Neural crest cell (in vitro differentiated cells): ENCODE data around the gene TDRD9. TPM values are rescaled to one million over a fixed set of nuclear protein-coding genes. Genes with fewer than 3 reads are reported as not detected.

ENCODE experiments used
- DNase-seq: peaks from one replicate; pipeline ENCODE4 v3.0.0; 2021; ENCODE audit warnings: low read depth, mixed read lengths, low spot score
- H3K27ac Mint-ChIP-seq: one replicate; pipeline ENCODE4 v1.8.0; 2021; ENCODE audit warnings: mild to moderate bottlenecking, mixed read lengths; ENCODE audit not compliant: unreplicated experiment
- H3K27me3 Mint-ChIP-seq: 2 replicates; pipeline ENCODE4 v1.8.0; 2021; ENCODE audit warnings: low read depth, mild to moderate bottlenecking, mixed read lengths
- H3K36me3 Mint-ChIP-seq: 2 replicates; pipeline ENCODE4 v1.8.0; 2021; ENCODE audit warnings: low read depth, mild to moderate bottlenecking, mixed read lengths
- H3K4me1 Mint-ChIP-seq: 2 replicates; pipeline ENCODE4 v1.8.0; 2021; ENCODE audit warnings: mixed read lengths
- H3K4me3 Mint-ChIP-seq: one replicate; pipeline ENCODE4 v1.8.0; 2021; ENCODE audit warnings: mild to moderate bottlenecking, mixed read lengths
- H3K9me3 Mint-ChIP-seq: 2 replicates; pipeline ENCODE4 v1.8.0; 2021; ENCODE audit warnings: mixed read lengths
- total RNA-seq: library from RNA; stranded (reverse); gene quantifications from 2 replicates; pipeline ENCODE4 v1.2.1, GENCODE V29; 2021
- TF ChIP-seq, protein P1 (sequence below): fragments of 200-600 bp; sonication (generic); conservative IDR thresholded peaks from 2 replicates; pipeline ENCODE4 v1.5.0; 2021; ENCODE audit warnings: antibody characterized with exemption, mild to moderate bottlenecking

The TDRD9 gene
- total RNA-seq, 1 donor from 2014 or later: not detected

DNA sequence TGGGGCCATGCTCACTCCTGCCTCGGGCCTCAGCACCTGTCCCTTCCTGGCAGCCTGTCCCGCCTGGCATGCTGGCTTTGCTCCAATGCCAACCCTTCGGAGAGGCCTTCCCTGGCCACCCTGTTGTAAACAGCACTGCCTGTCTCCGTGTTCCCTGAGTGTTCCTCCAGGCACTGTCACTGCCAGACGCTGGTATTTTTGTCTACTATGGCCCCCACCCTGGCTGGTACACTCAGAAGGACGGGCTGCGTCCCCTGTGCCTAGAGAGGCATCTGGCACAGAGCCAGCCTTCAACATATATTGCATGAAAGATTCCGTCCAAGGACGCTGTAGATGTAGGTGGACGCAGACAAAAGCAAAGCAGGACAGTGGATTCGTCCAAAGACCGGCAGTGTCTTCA, 154.6 kb downstream of the TDRD9 start:
- Mint-ChIP-seq H3K27ac (no peak overlapping the region), H3K4me1 (peaks cover 3% of the 10 kb centered on the region), H3K9me3 (no peaks in the 10 kb centered on the region), H3K4me3 (no peak overlapping the region), H3K27me3 (peaks cover 13% of the 10 kb centered on the region), H3K36me3 (no peaks in the 10 kb centered on the region)
- no peak for DNase-seq
- TF ChIP-seq, protein P1, sequence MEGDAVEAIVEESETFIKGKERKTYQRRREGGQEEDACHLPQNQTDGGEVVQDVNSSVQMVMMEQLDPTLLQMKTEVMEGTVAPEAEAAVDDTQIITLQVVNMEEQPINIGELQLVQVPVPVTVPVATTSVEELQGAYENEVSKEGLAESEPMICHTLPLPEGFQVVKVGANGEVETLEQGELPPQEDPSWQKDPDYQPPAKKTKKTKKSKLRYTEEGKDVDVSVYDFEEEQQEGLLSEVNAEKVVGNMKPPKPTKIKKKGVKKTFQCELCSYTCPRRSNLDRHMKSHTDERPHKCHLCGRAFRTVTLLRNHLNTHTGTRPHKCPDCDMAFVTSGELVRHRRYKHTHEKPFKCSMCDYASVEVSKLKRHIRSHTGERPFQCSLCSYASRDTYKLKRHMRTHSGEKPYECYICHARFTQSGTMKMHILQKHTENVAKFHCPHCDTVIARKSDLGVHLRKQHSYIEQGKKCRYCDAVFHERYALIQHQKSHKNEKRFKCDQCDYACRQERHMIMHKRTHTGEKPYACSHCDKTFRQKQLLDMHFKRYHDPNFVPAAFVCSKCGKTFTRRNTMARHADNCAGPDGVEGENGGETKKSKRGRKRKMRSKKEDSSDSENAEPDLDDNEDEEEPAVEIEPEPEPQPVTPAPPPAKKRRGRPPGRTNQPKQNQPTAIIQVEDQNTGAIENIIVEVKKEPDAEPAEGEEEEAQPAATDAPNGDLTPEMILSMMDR: no peak

DNA sequence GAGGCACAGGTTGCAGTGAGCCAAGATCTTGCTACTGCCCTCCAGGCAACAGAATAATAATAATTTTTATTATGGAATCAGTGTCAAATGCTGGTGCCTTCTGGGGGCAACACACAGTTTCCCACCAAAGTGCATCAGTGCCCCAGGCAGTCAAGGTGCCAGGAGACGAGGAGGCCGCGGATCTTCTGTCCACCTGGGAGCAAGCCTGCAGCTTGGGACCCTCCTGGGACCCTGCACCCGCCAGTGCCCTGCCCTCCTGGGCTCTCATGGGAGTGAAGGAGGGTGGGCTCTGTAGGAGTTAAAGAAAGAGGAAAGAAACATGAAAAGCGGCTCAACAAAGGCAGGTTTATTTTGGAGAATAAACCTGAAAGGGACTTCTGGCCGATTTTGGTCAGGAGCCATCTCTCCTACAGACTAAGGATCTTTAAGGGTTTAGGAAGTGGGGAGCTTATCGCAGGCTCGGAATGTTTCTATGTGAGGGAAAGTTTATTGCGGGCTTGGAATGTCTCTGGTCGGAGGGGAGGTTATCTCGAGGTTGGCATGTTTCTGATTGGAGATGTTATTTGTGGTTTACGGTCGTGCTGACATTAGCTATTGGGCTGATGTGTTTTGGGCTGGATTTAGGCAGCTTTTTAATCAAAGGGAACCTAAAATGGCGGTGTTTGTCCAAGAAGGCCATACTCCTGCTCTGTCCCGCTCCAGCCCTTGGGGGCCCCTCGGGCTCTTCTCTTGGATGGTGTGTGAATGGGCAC, 156.2 kb downstream of the TDRD9 start:
- no peak for DNase-seq
- Mint-ChIP-seq H3K4me3 (no peak overlapping the region), H3K36me3 (no peaks in the 10 kb centered on the region), H3K4me1 (no peaks in the 10 kb centered on the region), H3K9me3 (no peaks in the 10 kb centered on the region), H3K27me3 (peaks cover 11% of the 10 kb centered on the region), H3K27ac (no peak overlapping the region)
- TF ChIP-seq, protein P1: no peak

DNA sequence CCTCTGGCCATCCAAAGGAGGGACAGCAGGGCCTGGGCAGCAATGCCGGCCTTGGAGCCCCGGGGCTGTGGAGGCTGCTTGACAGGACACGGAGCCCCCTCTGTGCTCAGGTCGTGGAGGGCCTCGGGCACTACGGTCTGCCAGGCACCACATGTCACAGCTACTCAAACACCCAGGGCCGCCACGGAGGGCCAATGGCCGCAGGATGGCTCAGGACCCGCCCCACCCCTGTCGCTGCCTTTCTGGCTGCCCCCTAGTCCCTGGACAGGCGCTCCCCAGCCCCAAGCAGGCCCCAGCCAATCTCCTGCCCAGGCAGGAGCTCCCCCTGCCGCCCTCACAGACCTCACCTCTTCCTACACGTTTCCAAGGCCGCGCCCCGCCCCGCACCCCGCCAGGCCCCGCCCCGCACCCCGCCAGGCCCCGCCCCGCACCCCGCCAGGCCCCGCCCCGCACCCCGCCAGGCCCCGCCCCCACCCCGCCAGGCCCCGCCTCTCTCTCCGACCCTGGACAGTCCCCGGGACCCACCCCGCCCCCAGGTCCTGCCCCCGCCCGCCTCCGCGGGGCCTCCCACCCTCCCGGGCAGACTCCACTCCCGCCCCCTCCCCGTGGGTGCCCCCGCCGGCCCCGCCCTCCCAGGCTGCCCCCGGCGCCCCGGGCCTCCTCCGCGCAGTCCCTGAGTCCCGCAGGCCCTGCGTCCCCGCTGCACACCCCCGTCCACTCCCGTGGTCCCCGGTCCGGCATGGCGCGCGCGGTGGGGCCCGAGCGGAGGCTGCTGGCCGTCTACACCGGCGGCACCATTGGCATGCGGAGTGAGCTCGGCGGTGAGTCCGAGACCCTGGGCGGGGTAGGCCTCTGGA, 157.0 kb downstream of the TDRD9 start, which contains the start of gene ASPG:
TSS of gene ASPG (plus strand) at position 669 of the 857 bp plus-strand sequence. CDS start at position 740, 71 bp downstream.
- TF ChIP-seq, protein P1: no peak
- Mint-ChIP-seq H3K36me3 (no peaks in the 10 kb centered on the region), H3K9me3 (no peaks in the 10 kb centered on the region), H3K27me3 (peaks cover 11% of the 10 kb centered on the region), H3K4me3 (no peak within 1 kb of the TSS), H3K4me1 (no peaks in the 10 kb centered on the region), H3K27ac (no peak within 1 kb of the TSS)
- no peak for DNase-seq

DNA sequence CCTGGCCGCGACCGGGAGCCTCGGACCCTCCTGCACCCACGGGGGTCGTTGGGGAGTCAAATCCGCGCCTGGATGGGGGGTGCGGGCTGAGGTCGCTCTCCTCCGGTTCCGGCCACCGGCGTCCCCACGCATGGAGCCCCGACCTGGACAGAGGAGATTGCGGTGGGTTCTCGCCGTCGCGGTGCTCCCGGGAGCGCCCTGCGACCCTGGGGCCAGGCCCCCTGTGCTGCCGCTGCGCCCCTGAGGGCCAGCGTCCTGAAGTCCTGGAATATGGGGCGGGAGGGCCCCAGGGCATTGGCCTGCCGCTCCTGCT, 157.6 kb downstream of the TDRD9 start:
- no peak overlapping the region for H3K27ac Mint-ChIP-seq
- no peaks in the 10 kb centered on the region for H3K36me3 Mint-ChIP-seq
- H3K4me1 Mint-ChIP-seq: no peaks in the 10 kb centered on the region
- no peak for DNase-seq
- H3K4me3 Mint-ChIP-seq: no peak overlapping the region
- TF ChIP-seq, protein P1: no peak
- no peaks in the 10 kb centered on the region for H3K9me3 Mint-ChIP-seq
- H3K27me3 Mint-ChIP-seq: peaks cover 11% of the 10 kb centered on the region

DNA sequence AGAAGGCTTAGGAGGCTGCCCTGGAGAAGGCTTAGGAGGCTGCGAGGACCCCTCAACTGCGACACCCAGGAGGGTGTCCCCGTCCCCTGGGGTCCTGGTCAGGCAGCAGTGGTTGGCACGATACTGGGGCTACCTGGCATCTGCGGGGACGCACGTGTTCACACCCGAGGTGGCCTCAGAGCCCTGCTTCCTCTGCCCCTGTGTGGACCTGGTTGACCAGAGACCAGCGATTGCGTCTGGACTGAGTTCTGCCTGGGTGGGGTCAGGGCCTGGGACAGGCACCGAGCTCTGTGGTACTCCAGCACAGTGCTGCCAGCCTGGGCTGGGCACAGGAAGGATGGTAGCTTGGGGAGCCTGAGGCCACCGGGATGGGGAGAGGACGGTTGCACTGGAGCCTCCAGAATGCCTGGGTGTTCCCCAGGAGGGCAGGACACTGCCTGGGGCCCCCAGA, 158.0 kb downstream of the TDRD9 start:
- no peak for DNase-seq
- Mint-ChIP-seq H3K27me3 (peaks cover 11% of the 10 kb centered on the region), H3K4me3 (no peak overlapping the region)

More for the DNA sequence above, 158.0 kb downstream of the TDRD9 start:
- TF ChIP-seq, protein P1: no peak
- no peaks in the 10 kb centered on the region for H3K4me1 Mint-ChIP-seq
- H3K27ac Mint-ChIP-seq: no peak overlapping the region
- H3K36me3 Mint-ChIP-seq: no peaks in the 10 kb centered on the region
- no peaks in the 10 kb centered on the region for H3K9me3 Mint-ChIP-seq
